ENCODE data around the gene SSBP4.

DNA sequence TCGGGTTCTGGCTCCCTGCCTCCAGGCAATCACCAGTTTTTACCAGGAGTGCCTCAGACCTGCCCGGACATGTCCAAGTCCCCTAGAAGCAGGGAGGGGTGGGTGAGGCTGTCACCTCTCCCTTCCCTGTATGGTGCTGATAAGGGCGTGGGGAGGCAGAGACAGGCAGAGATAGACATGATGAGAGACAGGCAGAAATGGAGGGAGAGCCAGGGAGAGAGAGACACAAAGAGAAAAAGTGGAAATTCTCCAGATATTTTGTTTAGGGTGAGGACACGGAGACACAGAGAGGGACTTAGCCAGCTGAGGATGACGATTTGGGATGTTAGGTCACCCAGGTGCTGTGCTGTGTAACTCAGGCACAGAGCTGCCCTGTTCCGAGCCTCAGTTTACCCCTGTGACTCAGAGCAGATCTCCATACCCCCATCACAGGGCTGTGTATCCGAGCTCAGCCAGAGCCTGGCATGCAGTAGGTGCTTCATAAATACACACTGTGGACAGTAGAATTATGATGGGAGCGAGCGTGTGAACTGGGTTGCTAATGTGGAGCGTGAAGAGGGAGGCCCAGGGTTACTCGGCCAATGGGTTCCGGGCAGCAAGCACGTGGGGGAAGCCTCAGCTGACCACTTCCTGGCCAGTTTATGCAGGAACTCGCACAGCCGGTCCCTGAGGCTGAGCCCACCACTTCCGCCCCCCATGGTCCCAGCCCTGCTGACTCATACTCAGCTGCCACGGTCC is 45.1 kb upstream of the SSBP4 start:
- no peak for TF ChIP-seq EZH2phosphoT487 (IDR thresholded peaks at IDR 0.05; ENCODE audit: insufficient read depth, low read depth)
- TF ChIP-seq EZH2 (IDR thresholded peaks at IDR 0.05; ENCODE audit: insufficient read depth, poor library complexity, severe bottlenecking), result no peak

All from GM23248 (cell line).